Measurements from ENCODE around the gene RNF126.

Gene RNF126

DNA sequence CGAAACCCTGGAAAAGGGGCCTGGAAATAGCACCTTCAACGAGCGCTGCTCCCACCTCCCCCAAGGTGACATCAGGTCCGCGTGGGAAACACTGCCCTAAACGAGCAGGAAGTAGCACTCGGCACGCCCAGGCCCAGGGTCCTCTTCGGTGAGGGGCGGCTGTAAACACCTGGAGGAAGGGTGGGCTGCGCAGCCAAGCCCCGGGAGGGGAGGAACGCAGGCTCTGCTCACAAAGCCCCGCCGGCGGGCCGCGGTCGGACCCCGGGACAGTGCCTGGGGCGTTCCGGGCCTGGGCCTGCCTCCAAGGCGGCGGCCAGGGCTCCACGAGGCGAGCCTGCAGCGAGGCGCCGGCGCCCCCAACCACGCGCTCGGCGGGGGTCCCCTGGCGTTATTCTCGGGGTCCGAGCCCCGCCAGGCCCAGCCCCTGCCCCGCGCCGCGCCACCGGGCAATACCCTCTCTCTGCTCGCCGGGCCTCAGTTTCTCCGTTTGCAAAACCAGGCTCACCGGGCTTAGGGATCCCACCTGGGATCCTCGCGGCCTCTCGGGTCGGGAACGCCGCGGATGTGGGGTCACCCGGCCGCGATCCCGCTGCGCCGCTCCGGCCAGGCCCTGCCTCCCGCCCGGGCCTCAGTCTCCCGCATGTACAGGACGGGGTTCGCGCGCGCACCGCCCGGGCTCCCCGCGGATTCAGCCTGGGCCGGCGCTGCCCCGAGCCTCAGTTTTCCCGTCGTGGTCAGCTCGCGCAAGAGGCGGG is 630 bp downstream of the RNF126 start:
- no peak for DNase-seq (ENCODE audit: low read depth)

DNA sequence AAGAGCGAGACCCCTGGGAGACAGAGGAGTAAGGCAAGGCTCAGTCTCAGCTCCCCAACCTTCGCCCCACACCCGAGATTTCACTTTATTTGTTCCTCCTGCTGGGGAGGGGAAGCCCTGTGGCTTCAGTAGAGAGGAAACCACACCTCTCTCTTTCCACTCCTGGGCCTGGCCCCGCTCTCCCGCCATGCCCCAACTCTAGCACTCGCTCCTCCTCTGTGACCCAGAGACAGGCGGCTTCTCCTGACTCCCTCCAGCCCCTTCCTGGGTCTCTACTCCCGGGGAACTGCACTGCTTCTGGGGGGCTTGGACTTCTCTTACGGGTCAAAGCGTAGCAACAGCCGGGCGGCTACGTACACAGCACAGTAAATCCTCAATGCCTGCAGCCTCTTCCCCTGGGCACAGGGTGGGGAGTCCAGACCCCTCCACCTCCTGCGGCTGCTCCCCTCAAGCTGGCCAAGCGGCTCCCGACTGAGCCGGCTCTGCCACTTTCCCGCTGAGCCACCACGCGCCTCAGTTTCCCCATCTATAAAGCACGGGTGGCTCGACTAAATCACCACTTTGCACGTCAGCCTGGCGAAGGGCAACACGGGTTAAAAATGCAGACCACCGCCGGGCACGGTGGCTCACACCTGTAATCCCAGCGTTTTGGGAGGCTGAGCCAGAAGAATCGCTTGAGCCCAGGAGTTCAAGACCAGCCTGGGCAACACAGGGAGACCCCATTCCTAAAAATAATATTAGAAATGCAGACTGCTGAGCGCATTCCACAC is 1.4 kb downstream of the RNF126 start:
- DNase-seq (ENCODE audit: low read depth): no peak

DNA sequence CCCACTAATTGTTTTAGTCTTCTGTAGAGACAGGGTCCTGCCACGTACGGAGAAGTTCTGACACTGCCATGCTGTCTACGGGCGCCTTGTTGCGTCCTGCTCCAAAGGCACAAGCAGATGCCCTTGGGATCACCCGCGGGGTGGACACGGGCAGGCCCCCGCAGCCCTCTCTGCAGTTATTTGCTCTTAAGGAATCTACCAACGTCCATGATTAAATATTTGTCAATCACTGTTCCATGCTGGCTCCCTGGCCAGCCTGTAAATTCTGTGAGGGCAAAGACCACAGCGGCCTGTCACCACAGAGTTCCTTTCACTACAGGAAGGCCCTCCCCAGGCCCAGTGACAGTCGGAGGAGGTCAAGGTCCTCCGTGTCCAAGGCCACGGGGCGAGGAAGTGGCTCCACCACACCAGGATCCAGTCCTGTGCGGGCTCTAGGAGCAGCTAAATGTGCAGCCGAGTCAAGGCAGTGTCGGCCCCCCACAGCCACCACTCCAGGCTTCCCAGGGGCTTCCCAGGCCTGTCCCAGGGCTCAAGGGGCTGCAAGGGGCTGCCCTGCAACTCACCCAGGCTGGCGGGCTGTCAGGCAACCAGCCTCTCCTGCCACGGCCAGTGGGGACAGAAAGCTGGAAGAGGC is 2.1 kb downstream of the RNF126 start:
- DNase-seq (ENCODE audit: low read depth): no peak

DNA sequence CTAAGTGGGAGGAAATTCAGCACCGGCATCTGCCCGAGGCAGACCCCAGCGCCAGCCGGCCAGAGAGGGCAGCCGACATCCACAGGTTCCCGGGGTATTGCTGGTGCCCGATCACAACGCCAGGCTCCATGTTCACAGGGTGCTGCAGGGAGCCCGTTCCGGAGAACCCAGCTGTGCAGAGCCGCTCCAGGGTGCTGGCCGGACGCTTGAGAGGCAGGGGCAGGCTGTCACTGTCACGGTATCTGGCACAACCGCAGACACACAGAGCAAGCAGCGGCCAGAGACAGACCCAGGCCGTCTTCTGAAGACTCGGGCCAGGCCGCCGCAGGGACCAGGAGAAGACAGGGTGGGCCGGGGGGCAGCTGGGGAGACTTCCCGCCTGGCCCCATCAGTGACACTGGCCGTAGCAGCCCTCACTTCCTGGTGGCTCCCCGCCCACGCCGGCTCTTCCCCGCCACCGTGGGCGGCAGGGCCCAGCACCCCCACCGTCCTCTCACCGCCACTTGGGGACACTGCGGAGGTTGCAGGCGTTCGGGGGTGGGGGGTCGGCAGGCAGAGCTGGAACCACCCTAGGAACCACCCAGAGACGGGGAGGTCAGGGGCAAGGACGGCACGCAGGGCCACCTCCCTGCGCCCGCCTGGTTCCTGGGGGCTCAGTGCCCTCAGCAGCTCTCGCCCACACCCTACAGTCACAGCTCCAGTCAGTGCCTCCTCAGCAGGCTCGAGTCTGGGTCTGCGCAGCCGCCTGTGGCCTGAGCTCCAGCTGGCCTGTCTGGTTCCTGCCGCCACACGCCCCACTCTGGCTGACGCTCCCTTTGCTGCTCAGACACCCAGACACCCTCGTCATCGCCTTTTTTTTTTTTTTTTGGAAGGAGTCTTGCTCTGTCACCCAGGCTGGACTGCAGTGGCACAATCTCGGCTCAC is 3.8 kb downstream of the RNF126 start:
- DNase-seq (ENCODE audit: low read depth): no peak

DNA sequence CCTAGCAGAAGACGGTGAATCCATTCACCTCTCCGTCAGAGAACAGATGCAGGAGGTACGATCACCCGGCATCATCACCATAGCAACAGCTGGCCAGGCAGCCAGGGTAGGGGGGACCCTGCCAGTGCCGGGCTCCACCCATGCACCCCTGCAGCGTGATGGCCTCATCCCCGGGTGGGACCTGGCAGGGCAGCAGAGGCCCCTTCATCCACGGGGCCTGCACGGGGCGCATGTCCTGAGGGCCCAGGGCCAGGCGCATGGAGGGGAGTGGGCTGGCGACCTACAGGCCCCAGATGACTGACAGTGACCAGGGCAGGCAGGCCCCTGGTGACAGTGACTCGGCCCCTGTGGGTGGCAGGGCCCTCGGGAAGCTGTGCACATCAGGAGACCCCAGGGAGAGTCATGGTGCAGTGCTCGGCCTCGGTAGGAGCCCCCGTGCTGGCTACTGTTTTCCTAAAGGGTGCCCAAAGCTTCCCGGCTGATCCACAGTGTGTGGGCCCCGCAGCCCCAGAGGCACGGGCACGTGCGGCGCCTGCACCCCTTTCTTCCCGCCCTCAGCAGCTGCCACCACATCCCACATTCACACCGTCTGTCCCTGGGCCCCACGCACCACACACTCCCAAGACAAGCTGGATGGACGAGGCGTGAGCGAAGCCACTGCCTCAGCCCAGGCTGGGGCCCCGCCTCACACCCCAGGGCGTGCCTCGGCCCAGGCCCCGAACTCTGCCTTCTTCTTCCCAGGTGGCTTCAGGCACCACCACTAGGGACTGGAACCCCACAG is 4.8 kb downstream of the RNF126 start:
- DNase-seq (ENCODE audit: low read depth): no peak

DNA sequence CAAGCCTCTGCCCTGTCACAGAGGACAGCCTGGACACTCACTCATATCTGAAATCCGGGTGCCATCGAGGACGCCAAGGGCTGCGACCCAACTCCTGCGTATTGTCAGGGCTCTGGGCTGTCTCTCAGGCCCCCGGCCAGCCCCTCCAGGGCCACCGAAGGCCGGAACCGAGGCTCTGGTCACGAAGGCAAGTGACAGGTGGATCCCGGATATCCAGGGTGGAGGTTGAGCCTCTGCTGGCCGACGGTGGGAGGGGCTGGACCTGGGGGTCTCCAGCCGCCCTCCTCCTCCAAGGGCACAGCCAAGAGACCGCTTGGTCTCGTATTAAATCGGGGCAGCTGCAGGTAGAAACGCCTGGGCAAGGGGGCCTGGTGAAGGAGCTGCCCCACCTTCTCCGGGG is 5.4 kb downstream of the RNF126 start:
- no peak for DNase-seq (ENCODE audit: low read depth)

DNA sequence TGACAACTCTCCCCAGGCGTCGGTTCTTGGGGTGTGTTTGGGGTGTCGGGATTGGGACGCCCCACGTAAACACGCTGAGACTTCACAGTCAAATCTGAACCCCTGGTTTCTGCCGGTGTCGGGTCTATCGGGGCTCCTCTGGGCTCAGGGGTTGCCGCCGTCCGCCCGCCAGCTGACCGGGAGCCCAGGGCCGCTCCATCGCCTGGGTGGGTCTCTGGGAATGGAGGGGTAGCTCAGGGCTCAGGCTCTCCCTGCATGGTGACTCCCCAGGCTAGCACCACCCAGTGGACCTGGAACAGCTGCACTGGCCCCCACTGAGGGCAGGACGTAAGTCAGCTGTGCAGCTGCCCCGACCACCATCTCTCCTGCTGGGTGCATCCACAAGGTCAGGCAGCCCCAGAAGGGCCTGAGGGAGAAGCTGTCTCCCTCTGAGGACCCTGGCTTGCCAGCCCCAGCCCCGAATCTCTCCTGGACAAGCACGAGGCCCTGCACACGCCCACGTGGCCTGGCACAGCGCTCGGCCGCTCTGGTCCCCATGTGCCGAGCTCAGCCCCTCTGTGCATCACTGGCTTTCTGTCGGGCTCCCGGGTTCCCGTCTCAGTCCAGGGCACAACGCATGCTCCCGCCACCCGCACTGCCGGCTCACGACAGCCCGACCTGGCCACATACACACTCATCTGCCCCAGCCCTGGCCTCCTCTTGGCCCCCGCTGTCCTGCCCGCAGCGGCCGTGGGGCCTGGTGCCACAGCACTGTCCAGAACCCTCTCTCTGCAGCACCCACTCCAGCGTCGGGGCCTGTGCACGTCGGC is 6.1 kb downstream of the RNF126 start:
- no peak for DNase-seq (ENCODE audit: low read depth)

DNA sequence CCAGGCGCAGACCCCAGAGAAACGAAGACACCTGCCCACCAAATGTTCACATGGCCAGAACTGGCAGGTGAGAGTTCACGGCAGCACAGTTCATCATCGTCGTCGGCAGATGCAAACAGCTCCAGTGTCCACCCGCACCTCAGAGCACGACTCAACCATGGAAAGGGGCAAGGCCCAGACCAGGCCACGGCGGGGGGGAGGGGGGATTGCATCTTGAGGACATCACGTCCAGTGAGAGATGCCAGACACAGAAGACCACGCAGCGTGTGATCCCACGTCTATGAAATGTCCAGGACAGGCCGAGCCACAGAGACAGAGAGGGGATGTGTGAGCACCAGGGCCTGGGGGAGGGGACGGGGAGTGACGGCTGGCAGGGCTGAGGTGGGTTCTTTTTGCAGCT is 7.3 kb downstream of the RNF126 start:
- DNase-seq (ENCODE audit: low read depth): no peak

DNA sequence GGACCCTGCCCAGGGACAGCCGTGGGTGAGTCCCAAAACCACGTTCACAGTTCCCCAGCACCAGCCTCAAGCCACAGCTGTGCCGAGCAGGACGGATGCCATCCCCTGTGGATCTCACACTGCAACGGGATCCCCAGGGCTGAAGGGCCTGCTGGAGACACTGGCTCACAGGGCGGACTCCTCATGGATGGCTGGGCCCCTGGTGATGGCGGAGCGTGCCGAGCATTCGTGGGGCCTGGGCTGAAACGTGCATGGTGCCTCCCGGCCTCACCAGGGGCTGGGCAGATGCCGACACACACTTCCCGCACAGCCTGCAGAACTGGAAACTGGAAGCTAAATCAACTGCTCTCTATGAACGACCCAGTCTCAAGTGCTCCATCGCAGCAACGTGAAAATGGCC is 9.6 kb downstream of the RNF126 start:
- DNase-seq (ENCODE audit: low read depth): no peak

DNA sequence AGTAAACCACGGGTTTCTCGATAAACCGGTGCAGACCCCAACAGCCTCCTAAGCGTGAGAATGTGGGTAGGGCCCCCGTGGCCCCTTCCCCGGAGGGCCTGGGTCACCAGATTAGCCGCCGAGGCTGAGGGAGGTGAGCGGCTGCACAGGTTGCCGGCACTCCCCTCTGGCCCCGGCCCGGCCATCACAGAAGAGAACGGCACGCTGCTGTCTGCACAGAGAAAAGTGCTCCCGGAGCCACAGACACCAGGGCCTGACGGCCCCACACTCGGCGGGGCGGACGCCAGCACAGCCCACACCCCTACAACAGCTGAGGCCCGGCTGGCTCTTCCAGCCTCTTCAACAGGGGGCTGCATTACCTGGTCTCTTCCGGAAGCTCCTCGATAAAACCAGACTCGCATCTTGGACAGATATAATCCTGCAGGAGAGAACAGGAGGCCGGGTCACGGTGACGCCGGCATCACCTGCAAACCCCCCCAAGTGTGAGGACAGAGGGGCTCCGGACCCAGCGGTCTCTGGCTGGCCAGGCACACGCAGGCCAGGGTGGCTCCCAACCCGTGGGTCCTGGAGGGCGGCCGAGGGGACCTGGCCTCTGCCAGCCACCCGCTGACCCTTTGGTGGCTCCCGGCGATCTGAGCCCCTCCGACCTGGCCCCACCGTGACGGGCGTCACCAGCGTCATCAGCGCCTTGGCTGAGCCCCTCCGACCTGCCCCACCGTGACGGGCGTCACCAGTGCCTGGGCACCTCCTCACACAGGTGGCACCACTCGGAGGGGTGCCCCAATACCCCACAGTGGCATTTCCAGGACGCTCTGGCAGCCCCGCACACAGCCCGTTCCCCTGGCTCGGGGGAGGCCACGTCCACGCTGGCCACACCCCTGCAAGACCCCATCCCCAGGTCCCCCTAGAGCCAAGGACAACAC is 10.3 kb downstream of the RNF126 start:
- DNase-seq (ENCODE audit: low read depth): no peak

DNA sequence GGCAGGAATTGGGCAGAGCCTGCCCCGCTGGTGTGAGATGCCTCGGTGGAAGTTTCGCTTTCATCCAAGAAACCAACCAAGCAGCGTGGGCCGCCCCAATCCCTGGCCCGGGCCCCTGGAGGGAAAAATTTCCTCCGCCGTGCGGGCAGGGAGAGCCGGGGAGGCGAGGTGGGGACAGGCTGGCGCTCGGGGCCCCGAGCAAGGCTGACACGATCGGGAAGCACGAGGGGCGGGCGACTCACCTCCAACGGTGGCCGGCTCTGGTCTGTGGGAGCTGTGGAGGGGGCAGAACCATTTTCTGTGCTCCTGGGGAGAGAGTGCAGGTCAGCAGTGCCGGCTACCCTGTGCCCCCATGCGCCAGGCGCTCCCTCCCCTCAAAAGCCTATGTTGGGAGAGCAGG is 11.0 kb downstream of the RNF126 start:
- no peak for DNase-seq (ENCODE audit: low read depth)

DNA sequence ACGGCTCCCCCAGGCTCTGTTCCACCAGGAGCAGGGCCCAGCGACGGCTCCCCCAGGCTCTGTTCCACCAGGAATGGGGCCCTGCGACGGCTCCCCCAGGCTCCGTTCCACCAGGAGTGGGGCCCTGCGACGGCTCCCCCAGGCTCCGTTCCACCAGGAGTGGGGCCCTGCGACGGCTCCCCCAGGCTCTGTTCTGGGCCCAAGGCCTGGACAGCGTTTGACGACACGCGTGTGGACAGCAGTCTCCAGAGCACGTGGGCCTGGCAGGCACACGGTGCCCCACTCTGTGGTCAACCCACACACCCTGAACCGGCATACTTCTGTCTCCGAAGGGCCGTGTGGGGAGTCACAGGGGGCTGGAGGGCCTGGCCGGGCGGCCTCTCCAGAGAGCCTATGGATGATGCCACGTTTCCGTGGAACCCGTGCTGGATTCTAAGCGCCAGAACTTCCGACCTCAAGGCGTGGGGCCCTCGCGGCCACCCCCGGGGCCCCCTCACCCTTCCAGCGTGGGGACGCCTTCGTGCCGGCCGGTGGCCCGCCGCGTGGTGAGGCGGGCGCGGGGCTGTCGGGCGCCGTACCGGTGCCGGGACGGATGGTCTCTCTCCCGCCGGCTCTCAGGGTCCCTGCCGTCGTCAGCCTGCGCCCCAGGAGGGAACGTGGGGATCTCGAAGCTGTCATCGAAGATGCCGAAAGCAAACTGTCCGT is 11.7 kb downstream of the RNF126 start:
- no peak for DNase-seq (ENCODE audit: low read depth)

DNA sequence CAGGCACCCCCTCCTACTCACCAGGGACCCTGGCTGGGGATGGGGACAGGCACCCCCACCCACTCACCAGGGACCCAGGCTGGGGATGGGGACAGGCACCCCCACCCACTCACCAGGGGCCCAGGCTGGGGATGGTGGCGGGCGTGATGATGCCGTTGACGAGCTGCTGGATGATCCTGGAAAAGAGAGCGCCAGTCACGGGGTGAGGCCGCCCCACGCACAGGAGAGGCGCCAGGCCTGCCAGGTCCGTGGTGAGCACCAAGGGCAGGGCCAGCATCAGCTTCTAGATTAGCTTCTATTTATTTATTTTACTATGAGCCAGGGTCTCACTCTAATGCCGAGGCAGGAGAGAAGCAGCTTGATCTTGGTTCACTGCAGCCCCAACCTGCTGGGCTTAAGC is 12.9 kb downstream of the RNF126 start:
- no peak for DNase-seq (ENCODE audit: low read depth)

DNA sequence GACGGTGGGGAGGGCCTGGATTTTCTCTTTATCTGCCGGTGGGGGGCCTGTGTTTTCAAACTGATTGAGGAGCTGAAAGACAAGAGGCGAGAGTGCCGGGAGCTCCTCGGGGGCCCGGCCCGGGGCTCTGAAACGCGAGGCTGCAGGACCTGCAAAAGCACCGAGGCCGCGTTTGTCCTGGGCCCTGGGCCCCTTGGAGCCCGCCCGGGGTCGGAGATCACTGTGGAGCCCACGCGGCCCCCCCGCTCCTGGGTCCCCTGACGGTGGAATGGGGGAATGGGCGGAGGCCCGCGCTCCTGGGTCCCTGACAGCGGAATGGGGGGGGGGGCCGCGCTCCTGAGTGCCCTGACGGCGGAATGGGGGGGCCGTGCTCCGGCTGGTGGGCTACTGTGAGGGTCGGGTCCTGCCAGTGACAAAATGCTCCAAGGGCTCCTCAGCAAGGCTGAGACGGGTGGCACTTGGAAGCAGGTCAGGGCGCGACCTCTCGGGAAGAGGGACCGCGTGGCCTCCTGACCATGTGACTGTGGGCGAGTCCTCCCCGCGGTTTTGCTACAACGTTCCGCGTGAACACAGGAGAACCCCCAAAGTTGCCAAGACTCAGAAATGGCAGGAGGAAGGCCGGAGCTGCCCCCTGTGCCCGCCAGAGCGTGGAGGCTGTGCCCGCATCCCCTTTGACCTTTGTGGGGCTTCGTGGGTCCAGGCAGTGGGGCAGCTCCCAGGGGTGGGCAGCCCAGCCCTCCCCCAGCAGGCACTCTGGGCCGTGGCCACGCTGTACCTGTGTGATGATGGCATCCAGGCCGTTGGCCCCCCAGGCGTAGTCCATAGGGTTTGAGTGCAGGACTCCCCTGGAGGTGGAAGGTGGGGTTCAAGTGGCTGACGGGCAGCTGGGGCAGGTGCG is 13.9 kb downstream of the RNF126 start:
- DNase-seq (ENCODE audit: low read depth): no peak

DNA sequence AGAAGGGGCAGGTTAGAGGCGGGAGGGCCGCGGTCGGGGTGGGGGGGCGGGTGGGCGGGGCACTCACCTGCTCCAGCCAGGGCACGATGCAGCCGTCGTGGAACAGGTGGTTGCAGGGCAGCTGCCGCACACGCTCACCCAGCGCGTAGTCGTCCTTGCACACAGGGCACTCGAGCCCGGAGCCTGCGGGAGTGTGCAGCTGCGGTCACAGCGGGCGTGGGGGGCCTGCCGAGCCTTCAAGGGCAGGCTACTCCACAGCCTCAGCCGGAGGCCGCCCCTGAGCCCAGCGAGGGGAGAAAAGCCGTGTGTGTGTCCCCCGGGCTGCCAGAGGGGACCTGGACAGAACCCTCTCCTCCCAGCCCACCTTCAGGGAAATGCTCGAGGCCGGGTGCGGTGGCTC is 14.7 kb downstream of the RNF126 start:
- DNase-seq (ENCODE audit: low read depth): no peak

DNA sequence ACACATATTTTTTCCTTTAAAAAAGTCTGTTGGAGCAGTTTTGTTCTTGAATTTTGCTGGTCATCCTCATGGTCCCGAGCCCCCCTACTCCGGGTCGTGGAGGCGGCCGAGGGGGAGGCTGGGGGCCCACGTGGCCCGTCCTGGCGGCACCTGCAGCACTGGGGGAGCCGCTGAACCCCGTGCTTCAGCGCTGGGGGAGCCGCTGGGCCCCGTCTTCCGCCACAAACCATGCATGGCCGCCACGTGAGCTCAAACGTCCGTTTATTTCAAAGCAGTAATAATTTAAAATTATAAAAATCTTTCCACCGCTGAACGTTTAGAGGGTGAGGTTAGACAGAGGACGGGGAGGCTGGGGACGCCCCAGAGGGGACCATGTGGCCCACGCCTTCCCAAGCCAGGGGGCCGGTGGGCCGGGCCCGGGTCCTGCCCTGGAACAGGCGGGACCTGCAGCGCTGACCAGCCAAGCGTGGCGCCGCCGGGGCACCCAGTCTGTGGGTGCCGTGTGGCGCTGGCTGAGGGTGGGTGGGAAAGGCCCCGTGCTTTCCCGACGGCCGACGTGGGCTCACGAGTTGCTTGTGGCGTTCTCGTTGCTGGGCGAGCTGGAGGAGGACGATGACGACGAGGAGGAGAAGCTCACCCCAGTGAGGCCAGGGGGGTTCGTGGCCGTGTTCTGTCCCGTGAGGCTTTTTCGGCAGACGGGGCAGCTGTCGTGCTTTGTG is 15.3 kb downstream of the RNF126 start:
- no peak for DNase-seq (ENCODE audit: low read depth)
